Measurements from ENCODE around the gene ARHGEF9.

ARHGEF9 gene

GRCh38 chrX:63675716-63676115 lies 109.3 kb downstream of the ARHGEF9 start:
- TF ChIP-seq TAF1 (IDR thresholded peaks at IDR 0.05; ENCODE audit: low read depth) (no peak), MAX (IDR thresholded peaks at IDR 0.05) (no peak), REST (IDR thresholded peaks at IDR 0.05; ENCODE audit: low read depth) (no peak), CREB1 (IDR thresholded peaks at IDR 0.05; ENCODE audit: low read depth) (no peak), EP300 (IDR thresholded peaks at IDR 0.05; ENCODE audit: borderline replicate concordance) (no peak), ZBTB7A (IDR thresholded peaks at IDR 0.05; ENCODE audit: low read depth) (no peak), NFIC (IDR thresholded peaks at IDR 0.05) (no peak), YY1 (IDR thresholded peaks at IDR 0.05; ENCODE audit: low read depth) (no peak), RAD21 (IDR thresholded peaks at IDR 0.05; ENCODE audit: low read depth) (no peak), FOXM1 (IDR thresholded peaks at IDR 0.05; ENCODE audit: borderline replicate concordance, low read depth) (no peak), EGR1 (IDR thresholded peaks at IDR 0.05) (no peak), CEBPB (IDR thresholded peaks at IDR 0.05) (no peak), USF1 (IDR thresholded peaks at IDR 0.05) (no peak), TEAD4 (IDR thresholded peaks at IDR 0.05) (no peak), TCF12 (IDR thresholded peaks at IDR 0.05; ENCODE audit: low read depth) (no peak)

DNA sequence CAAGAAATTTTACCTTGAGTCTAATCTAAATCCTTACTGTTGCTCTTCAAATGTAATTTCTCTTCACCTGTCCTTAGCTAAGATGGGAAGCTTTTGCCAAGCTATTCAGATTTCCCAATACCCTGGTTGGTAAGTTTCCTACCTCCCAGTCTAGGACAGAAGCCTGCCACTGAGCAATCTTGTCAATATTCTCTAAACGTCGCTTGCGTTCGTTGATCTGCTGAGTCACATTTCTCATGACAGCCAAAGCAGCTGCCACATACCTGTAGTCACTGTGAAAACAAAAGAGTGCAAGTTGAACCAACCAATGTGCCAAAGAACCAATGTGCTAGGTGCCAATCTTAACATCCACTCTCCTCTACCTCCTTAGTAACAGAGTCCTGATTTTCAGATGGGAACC lies 111.1 kb downstream of the ARHGEF9 start:
- TF ChIP-seq MAX (IDR thresholded peaks at IDR 0.05) (no peak), FOXM1 (IDR thresholded peaks at IDR 0.05; ENCODE audit: borderline replicate concordance, low read depth) (no peak), RAD21 (IDR thresholded peaks at IDR 0.05; ENCODE audit: low read depth) (no peak), CEBPB (IDR thresholded peaks at IDR 0.05) (no peak), ZBTB7A (IDR thresholded peaks at IDR 0.05; ENCODE audit: low read depth) (no peak), TEAD4 (IDR thresholded peaks at IDR 0.05) (no peak), YY1 (IDR thresholded peaks at IDR 0.05; ENCODE audit: low read depth) (no peak), EGR1 (IDR thresholded peaks at IDR 0.05) (no peak), EP300 (IDR thresholded peaks at IDR 0.05; ENCODE audit: borderline replicate concordance) (no peak), TCF12 (IDR thresholded peaks at IDR 0.05; ENCODE audit: low read depth) (no peak), CREB1 (IDR thresholded peaks at IDR 0.05; ENCODE audit: low read depth) (no peak), USF1 (IDR thresholded peaks at IDR 0.05) (no peak), REST (IDR thresholded peaks at IDR 0.05; ENCODE audit: low read depth) (no peak), TAF1 (IDR thresholded peaks at IDR 0.05; ENCODE audit: low read depth) (no peak), NFIC (IDR thresholded peaks at IDR 0.05) (no peak)

GRCh38 chrX:63664741-63665140 lies 120.3 kb downstream of the ARHGEF9 start:
- TF ChIP-seq USF1 (IDR thresholded peaks at IDR 0.05): no peak
- TF ChIP-seq FOXM1 (IDR thresholded peaks at IDR 0.05; ENCODE audit: borderline replicate concordance, low read depth): no peak
- TF ChIP-seq YY1 (IDR thresholded peaks at IDR 0.05; ENCODE audit: low read depth): no peak
- no peak for TF ChIP-seq TEAD4 (IDR thresholded peaks at IDR 0.05)
- TF ChIP-seq TAF1 (IDR thresholded peaks at IDR 0.05; ENCODE audit: low read depth): no peak
- no peak for TF ChIP-seq TCF12 (IDR thresholded peaks at IDR 0.05; ENCODE audit: low read depth)
- no peak for TF ChIP-seq REST (IDR thresholded peaks at IDR 0.05; ENCODE audit: low read depth)
- no peak for TF ChIP-seq ZBTB7A (IDR thresholded peaks at IDR 0.05; ENCODE audit: low read depth)
- no peak for TF ChIP-seq RAD21 (IDR thresholded peaks at IDR 0.05; ENCODE audit: low read depth)

DNA sequence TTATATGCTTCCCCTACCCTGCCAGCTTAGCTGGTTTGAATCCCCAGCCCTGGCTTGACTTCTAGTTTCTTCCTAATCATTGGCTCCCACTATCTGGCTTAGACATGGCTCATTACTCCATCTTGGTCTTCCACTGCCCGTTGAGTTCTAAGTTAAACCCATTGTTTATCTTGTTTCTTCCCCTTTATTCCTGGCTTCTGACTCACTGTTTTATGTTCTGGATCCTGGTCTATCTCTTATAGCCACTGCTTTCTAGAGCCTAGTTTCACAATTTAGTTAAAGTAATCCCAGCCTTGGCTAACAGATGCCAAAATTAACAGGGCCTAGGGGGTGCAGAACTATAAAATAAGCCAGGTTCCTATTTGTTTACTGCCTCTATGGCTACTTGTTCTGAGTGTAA lies 120.9 kb downstream of the ARHGEF9 start:
- TF ChIP-seq YY1 (IDR thresholded peaks at IDR 0.05; ENCODE audit: low read depth) (no peak), REST (IDR thresholded peaks at IDR 0.05; ENCODE audit: low read depth) (no peak), CEBPB (IDR thresholded peaks at IDR 0.05) (no peak), TEAD4 (IDR thresholded peaks at IDR 0.05) (no peak), ZBTB7A (IDR thresholded peaks at IDR 0.05; ENCODE audit: low read depth) (no peak), EGR1 (IDR thresholded peaks at IDR 0.05) (no peak), RAD21 (IDR thresholded peaks at IDR 0.05; ENCODE audit: low read depth) (no peak), TCF12 (IDR thresholded peaks at IDR 0.05; ENCODE audit: low read depth) (no peak), MAX (IDR thresholded peaks at IDR 0.05) (no peak), FOXM1 (IDR thresholded peaks at IDR 0.05; ENCODE audit: borderline replicate concordance, low read depth) (no peak), USF1 (IDR thresholded peaks at IDR 0.05) (no peak), CREB1 (IDR thresholded peaks at IDR 0.05; ENCODE audit: low read depth) (no peak), TAF1 (IDR thresholded peaks at IDR 0.05; ENCODE audit: low read depth) (no peak), EP300 (IDR thresholded peaks at IDR 0.05; ENCODE audit: borderline replicate concordance) (no peak), NFIC (IDR thresholded peaks at IDR 0.05) (no peak)

Measured in Ishikawa (cell line).